ENCODE data around the gene BIK. TPM values are rescaled to one million over a fixed set of nuclear protein-coding genes. Genes with fewer than 3 reads are reported as not detected.

Gene BIK
- total and polyA plus RNA-seq, 12 donors = 0.28 to 0.88 (median 0.57) TPM; not detected in 5

DNA sequence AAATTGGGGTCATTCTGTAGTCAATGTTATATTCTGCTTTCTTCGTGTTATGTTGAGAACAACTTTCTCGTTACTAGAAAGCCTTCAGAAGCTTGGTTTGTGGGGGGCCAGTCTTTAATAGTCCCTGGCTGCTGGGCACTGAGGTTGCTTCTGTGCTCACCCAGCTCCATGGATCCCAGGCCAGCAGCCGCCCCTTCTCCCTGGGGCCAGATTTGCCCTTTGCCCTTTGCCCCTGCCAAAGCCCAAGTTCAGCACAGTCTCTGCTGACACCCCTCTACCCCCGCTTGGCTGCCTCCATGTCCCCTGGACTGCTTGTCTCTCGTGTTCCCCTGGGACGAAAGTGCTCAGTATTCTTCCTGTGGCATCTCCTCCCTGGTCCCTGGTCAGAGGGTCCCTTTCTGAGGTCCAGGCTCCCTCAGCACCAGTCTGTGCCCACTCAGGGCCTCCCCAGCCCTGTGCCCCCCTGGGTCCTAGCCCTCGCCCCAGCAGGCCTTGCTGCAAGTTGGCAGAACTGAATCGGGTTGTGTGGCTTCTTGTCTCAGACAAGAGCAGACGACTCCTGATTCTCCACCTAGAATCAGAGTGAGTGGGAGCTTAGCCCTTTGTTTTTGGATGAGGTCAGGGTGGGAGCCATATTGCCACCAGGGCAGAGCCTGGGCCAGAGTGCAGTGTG is 47.5 kb downstream of the BIK start:
- peaks cover 0 to 52% (median 13%) of the 10 kb centered on the region in 9 donors for H3K4me1 ChIP-seq
- H3K9me3 ChIP-seq = no peaks in the 10 kb centered on the region
- TF ChIP-seq, protein P1, sequence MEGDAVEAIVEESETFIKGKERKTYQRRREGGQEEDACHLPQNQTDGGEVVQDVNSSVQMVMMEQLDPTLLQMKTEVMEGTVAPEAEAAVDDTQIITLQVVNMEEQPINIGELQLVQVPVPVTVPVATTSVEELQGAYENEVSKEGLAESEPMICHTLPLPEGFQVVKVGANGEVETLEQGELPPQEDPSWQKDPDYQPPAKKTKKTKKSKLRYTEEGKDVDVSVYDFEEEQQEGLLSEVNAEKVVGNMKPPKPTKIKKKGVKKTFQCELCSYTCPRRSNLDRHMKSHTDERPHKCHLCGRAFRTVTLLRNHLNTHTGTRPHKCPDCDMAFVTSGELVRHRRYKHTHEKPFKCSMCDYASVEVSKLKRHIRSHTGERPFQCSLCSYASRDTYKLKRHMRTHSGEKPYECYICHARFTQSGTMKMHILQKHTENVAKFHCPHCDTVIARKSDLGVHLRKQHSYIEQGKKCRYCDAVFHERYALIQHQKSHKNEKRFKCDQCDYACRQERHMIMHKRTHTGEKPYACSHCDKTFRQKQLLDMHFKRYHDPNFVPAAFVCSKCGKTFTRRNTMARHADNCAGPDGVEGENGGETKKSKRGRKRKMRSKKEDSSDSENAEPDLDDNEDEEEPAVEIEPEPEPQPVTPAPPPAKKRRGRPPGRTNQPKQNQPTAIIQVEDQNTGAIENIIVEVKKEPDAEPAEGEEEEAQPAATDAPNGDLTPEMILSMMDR (IDR thresholded peaks at IDR 0.05) = no peak
- intact Hi-C loops (cut with DNase I) = no loop called here
- DNase-seq = no peak
- H3K27ac ChIP-seq = peak overlapping the region in 1 of 10 donors; percentile 23
- peaks cover 0 to 46% (median 6%) of the 10 kb centered on the region in 9 donors for H3K36me3 ChIP-seq
- no peaks in the 10 kb centered on the region for H3K27me3 ChIP-seq
- no peak overlapping the region for H3K4me3 ChIP-seq
- 73 to 76% methylated on average over 9 of the region's 9 CpGs for WGBS, 2 donors
- ATAC-seq = no peak

- TF ChIP-seq, protein P1 (IDR thresholded peaks at IDR 0.05) = no peak
- ATAC-seq (peak in 1 of 8 donors; percentile 2), DNase-seq (no peak)
- Histone ChIP-seq H3K36me3 (peaks cover 0 to 51% (median 7%) of the 10 kb centered on the region in 9 donors), H3K4me1 (peaks cover 6 to 55% (median 23%) of the 10 kb centered on the region in 9 donors), H3K9me3 (no peaks in the 10 kb centered on the region), H3K4me3 (no peak overlapping the region), H3K27ac (no peak overlapping the region), H3K27me3 (no peaks in the 10 kb centered on the region)
- WGBS, 2 donors = 88 to 90% methylated on average over 24 of the region's 24 CpGs
- intact Hi-C loops (cut with DNase I) = no loop called here
Measured at GRCh38 chr22:43158778-43159483, 48.4 kb downstream of the BIK start.

DNA sequence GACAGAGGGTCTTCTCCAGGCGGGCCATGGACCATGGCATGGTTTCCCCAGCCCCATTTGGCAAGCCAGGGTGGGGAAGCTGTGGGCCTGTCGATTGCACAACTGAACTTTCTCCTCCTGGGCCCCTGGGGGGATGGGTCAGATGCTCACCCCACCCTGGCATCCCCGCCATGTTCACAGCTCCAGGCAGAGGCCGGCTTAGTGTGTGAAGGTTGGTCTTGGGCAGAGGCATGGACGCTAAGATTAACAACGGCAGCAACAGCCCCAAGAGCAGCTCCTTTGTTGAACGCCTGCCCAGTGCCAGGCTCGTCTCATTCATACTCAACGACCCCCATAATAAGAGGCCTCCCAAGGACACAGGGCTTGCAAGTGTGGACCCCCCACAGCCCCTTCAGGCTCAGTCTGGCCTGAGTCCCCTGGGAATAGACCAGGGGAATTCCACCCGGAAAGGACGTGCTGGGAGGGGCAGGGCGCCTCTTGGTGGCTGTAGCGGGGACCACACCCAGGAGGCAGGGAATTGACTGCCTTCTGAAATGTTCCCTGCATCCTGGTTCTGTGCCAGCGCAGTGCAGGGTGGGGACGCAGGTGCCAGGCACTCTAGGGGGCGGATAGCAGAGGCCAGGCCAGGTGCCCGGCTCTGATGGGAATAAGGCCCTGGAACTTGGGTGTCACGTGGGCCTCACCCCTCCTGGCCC is 49.1 kb downstream of the BIK start:
- peak in 2 of 8 donors; percentile 9 to 22 for ATAC-seq
- no peak overlapping the region for H3K4me3 ChIP-seq
- WGBS, 2 donors = 68% methylated on average over 18 of the region's 18 CpGs
- H3K9me3 ChIP-seq = no peaks in the 10 kb centered on the region
- H3K4me1 ChIP-seq = peaks cover 6 to 53% (median 24%) of the 10 kb centered on the region in 9 donors
- no peaks in the 10 kb centered on the region for H3K27me3 ChIP-seq
- intact Hi-C loops (cut with DNase I) = no loop called here
- TF ChIP-seq, protein P1 (IDR thresholded peaks at IDR 0.05) = peak in 5 of 9 donors; percentile 12 to 28 (median 20)
- no peak overlapping the region for H3K27ac ChIP-seq
- peaks cover 0 to 50% (median 7%) of the 10 kb centered on the region in 9 donors for H3K36me3 ChIP-seq
- no peak for DNase-seq

DNA sequence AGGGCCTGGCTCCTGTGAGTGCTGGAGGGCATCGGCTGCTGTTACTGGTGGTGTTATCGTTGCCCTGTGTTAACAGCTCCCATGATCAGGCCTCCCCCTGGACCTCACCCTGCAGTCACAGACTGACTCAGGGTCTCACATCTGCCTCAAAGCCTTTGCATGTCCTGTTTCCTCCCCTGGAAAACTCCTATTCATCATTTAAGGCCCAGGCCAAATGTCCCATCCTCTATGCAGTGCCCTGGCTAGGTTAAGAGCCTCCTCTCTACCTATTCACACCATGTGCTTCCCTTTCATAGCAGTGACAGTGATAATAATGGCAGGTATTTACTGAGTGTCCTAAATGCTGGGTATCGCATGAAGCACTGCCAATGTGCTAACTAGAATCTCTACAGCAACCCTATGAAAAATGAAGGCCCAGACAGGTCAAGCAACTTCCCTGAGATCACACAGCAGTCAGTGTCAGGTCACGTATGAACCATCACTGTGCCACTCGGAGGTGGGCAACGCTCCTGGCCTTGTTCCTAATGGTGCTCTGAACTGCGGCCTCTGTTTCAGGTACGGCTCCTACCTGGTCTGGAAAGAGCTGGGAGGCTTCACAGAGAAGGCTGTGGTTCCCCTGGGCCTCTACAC is 50.1 kb downstream of the BIK start:
- Histone ChIP-seq H3K36me3 (peaks cover 0 to 40% (median 7%) of the 10 kb centered on the region in 9 donors), H3K4me3 (no peak overlapping the region), H3K9me3 (no peaks in the 10 kb centered on the region), H3K4me1 (peaks cover 6 to 45% (median 27%) of the 10 kb centered on the region in 9 donors), H3K27ac (no peak overlapping the region), H3K27me3 (no peaks in the 10 kb centered on the region)
- intact Hi-C loops (cut with DNase I) = no loop called here
- 92 to 93% methylated on average over 8 of the region's 8 CpGs for WGBS, 2 donors
- TF ChIP-seq, protein P1 (IDR thresholded peaks at IDR 0.05) = no peak
- no peak for ATAC-seq
- no peak for DNase-seq

Measured in heart right ventricle (tissue), 16 donors.